Measurements from ENCODE around the gene DGKZ.

Gene DGKZ

GRCh38 chr11:46352063-46352841 is 5.0 kb downstream of the DGKZ start:
- no peaks in the 10 kb centered on the region for H3K27me3 ChIP-seq (replicated peaks; ENCODE audit: insufficient read depth, low read length)
- H3K36me3 ChIP-seq (replicated peaks; ENCODE audit: insufficient read depth, low read length) = no peaks in the 10 kb centered on the region
- no peak overlapping the region for H3K4me2 ChIP-seq (ENCODE audit: low read depth, low read length)
- H2AFZ ChIP-seq (ENCODE audit: low read length) = no peak overlapping the region
- TF ChIP-seq, protein P1, sequence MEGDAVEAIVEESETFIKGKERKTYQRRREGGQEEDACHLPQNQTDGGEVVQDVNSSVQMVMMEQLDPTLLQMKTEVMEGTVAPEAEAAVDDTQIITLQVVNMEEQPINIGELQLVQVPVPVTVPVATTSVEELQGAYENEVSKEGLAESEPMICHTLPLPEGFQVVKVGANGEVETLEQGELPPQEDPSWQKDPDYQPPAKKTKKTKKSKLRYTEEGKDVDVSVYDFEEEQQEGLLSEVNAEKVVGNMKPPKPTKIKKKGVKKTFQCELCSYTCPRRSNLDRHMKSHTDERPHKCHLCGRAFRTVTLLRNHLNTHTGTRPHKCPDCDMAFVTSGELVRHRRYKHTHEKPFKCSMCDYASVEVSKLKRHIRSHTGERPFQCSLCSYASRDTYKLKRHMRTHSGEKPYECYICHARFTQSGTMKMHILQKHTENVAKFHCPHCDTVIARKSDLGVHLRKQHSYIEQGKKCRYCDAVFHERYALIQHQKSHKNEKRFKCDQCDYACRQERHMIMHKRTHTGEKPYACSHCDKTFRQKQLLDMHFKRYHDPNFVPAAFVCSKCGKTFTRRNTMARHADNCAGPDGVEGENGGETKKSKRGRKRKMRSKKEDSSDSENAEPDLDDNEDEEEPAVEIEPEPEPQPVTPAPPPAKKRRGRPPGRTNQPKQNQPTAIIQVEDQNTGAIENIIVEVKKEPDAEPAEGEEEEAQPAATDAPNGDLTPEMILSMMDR (IDR thresholded peaks at IDR 0.05; ENCODE audit: low read length) = peak; percentile 59
- TF ChIP-seq EZH2 (optimal IDR thresholded peaks at IDR 0.05; ENCODE audit: low read depth, low read length) = no peak
- no peak for TF ChIP-seq EZH2phosphoT487 (IDR thresholded peaks at IDR 0.05; ENCODE audit: low read length)
- H3K9me2 ChIP-seq (replicated peaks; ENCODE audit: insufficient read depth, low read length) = no peaks in the 10 kb centered on the region
- H3K27ac ChIP-seq (ENCODE audit: low read length) = no peak overlapping the region
- H3K4me3 ChIP-seq (ENCODE audit: low read length) = no peak overlapping the region
- no peak overlapping the region for H3K9ac ChIP-seq (ENCODE audit: low read length)
- H4K20me1 ChIP-seq (ENCODE audit: insufficient read depth, low read length) = no peaks in the 10 kb centered on the region
- peaks cover 13% of the 10 kb centered on the region for H3K4me1 ChIP-seq (ENCODE audit: low read length)
- no peak for DNase-seq
- peaks cover 70% of the 10 kb centered on the region for H3K79me2 ChIP-seq (ENCODE audit: low read length)
- H3K9me3 ChIP-seq (replicated peaks; ENCODE audit: insufficient read depth, low read length) = no peaks in the 10 kb centered on the region
- H3F3A ChIP-seq (ENCODE audit: insufficient read depth, low read length) = no peaks in the 10 kb centered on the region

DNA sequence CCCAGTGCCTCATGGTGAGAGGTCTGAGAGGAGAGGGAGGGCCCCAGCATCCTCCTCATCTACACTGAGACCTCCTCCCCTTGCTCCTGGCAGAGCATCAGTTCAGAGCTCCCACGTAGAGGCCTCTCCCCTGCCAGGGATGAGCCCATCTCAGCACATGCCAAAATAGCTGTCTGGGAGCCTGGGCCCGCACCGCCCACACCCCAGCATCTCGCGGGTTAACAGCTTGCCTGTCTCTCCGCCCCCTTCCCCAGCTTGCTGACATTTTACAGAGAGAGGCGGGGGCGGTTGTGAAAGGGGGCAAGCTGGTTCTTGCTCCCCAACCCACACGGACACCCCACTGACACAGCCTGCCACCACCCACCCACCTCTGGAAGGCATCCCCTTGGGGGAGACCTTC is 6.4 kb downstream of the DGKZ start:
- no peak overlapping the region for H2AFZ ChIP-seq (ENCODE audit: low read length)
- H3F3A ChIP-seq (ENCODE audit: insufficient read depth, low read length) = no peaks in the 10 kb centered on the region
- no peaks in the 10 kb centered on the region for H3K27me3 ChIP-seq (replicated peaks; ENCODE audit: insufficient read depth, low read length)
- no peaks in the 10 kb centered on the region for H3K9me2 ChIP-seq (replicated peaks; ENCODE audit: insufficient read depth, low read length)
- no peaks in the 10 kb centered on the region for H3K36me3 ChIP-seq (replicated peaks; ENCODE audit: insufficient read depth, low read length)
- H4K20me1 ChIP-seq (ENCODE audit: insufficient read depth, low read length) = no peaks in the 10 kb centered on the region
- H3K4me3 ChIP-seq (ENCODE audit: low read length) = no peak overlapping the region
- no peak for DNase-seq
- peaks cover 65% of the 10 kb centered on the region for H3K79me2 ChIP-seq (ENCODE audit: low read length)
- peaks cover 6% of the 10 kb centered on the region; the same call in 1 of the 2 replicates for H3K4me1 ChIP-seq (ENCODE audit: low read length)
- H3K27ac ChIP-seq (ENCODE audit: low read length) = no peak overlapping the region
- no peak for TF ChIP-seq EZH2phosphoT487 (IDR thresholded peaks at IDR 0.05; ENCODE audit: low read length)
- TF ChIP-seq EZH2 (optimal IDR thresholded peaks at IDR 0.05; ENCODE audit: low read depth, low read length) = no peak
- TF ChIP-seq, protein P1 (IDR thresholded peaks at IDR 0.05; ENCODE audit: low read length) = no peak
- no peaks in the 10 kb centered on the region for H3K9me3 ChIP-seq (replicated peaks; ENCODE audit: insufficient read depth, low read length)
- H3K4me2 ChIP-seq (ENCODE audit: low read depth, low read length) = no peak overlapping the region
- no peak overlapping the region for H3K9ac ChIP-seq (ENCODE audit: low read length)

GRCh38 chr11:46356924-46357482 is 9.7 kb downstream of the DGKZ start:
- H3K27ac ChIP-seq (ENCODE audit: low read length) = no peak overlapping the region
- TF ChIP-seq, protein P1 (IDR thresholded peaks at IDR 0.05; ENCODE audit: low read length) = no peak
- TF ChIP-seq EZH2phosphoT487 (IDR thresholded peaks at IDR 0.05; ENCODE audit: low read length) (no peak), EZH2 (optimal IDR thresholded peaks at IDR 0.05; ENCODE audit: low read depth, low read length) (no peak)
- H3K36me3 ChIP-seq (replicated peaks; ENCODE audit: insufficient read depth, low read length) = no peaks in the 10 kb centered on the region
- H3K9me3 ChIP-seq (replicated peaks; ENCODE audit: insufficient read depth, low read length) = no peaks in the 10 kb centered on the region
- H3K4me1 ChIP-seq (ENCODE audit: low read length) = no peaks in the 10 kb centered on the region
- no peak overlapping the region for H2AFZ ChIP-seq (ENCODE audit: low read length)
- DNase-seq = no peak
- H3K4me2 ChIP-seq (ENCODE audit: low read depth, low read length) = no peak overlapping the region
- H4K20me1 ChIP-seq (ENCODE audit: insufficient read depth, low read length) = no peaks in the 10 kb centered on the region
- H3K9me2 ChIP-seq (replicated peaks; ENCODE audit: insufficient read depth, low read length) = no peaks in the 10 kb centered on the region
- no peaks in the 10 kb centered on the region for H3F3A ChIP-seq (ENCODE audit: insufficient read depth, low read length)
- no peak overlapping the region for H3K4me3 ChIP-seq (ENCODE audit: low read length)
- no peaks in the 10 kb centered on the region for H3K27me3 ChIP-seq (replicated peaks; ENCODE audit: insufficient read depth, low read length)
- peaks cover 48% of the 10 kb centered on the region for H3K79me2 ChIP-seq (ENCODE audit: low read length)
- no peak overlapping the region for H3K9ac ChIP-seq (ENCODE audit: low read length)
